SK-N-MC (cell line): ENCODE measurements around the gene DSCAM.

ENCODE experiments used
- EZH2 ChIP-seq: fragments of 200-600 bp; sonication (generic); IDR thresholded peaks from one replicate; pipeline ENCODE4 v1.6.1; 2017; ENCODE audit warnings: antibody characterized with exemption
- POLR2AphosphoS5 ChIP-seq: IDR thresholded peaks from 2 replicates; pipeline ENCODE4 v1.6.1; 2012; ENCODE audit warnings: mild to moderate bottlenecking, low read depth, low read length, borderline replicate concordance

DNA sequence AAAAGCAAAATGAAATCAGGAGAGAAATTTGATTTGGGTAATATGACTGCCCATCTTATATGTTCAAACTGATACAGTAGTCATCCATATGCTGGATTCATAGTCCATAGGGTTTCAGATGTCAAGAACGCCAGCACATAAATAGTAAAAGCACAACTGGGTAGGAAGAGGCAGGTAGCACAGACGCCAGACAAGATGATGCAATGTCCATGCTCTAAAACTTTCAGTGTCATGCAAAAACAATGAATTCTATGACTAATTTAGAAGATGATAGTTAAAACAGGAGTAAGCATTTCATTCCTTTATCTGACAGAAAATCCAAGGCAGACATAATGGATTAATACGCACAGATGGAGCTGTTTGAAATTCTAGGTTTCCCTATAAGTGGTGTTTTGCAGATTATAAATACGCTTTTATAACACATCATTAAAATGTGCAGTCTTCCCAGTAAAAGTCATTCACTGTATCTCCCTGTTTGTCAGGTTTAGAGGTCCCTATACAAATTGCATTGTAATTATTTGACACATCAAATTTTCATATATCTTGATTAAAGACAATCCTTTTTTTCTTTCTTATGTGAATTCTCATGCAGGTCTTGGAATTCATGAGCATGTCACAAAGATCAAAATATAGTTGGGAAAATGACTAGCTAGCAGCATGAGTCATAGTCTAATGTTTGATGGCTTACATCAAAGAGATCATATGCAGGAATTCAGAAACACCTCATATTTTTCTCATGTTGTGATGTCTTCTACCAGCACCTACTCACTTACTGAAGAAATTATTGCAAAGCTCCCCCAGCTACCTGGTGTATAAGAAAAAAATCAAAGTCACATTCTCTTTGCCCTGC lies 139.9 kb downstream of the DSCAM start:
- TF ChIP-seq POLR2AphosphoS5 (no peak), EZH2 (no peak)
